DOHH2 (cell line): ENCODE data around the gene E2F2.
A peak's percentile ranks its signal among the peaks of the same experiment; 100 is the strongest.

Experiments used
- H3F3A ChIP-seq: fragments of 200-600 bp; sonication (generic), shearing (Covaris generic); 2 replicates; pipeline ENCODE4 v1.6.0; 2016; ENCODE audit warnings: antibody characterized with exemption, mild to moderate bottlenecking; ENCODE audit not compliant: control insufficient read depth, insufficient read depth
- H3K27ac ChIP-seq: fragments of 200-600 bp; sonication (generic); 2 replicates; pipeline ENCODE4 v1.5.1; 2014; ENCODE audit warnings: low read depth, mild to moderate bottlenecking, low read length, moderate library complexity
- H3K27me3 ChIP-seq: fragments of 200-600 bp; sonication (generic); 2 replicates; pipeline ENCODE4 v1.6.1; 2014; ENCODE audit warnings: mild to moderate bottlenecking, low read length, mixed read lengths; ENCODE audit not compliant: control insufficient read depth
- H3K36me3 ChIP-seq: fragments of 200-600 bp; sonication (generic); 2 replicates; pipeline ENCODE4 v1.6.1; 2014; ENCODE audit warnings: mild to moderate bottlenecking, low read length, moderate library complexity, mixed read lengths; ENCODE audit not compliant: control insufficient read depth
- H3K4me1 ChIP-seq: fragments of 200-600 bp; sonication (generic); 2 replicates; pipeline ENCODE4 v1.6.1; 2014; ENCODE audit warnings: mild to moderate bottlenecking, low read length, mixed read lengths; ENCODE audit not compliant: control insufficient read depth
- H3K4me2 ChIP-seq: fragments of 200-600 bp; sonication (generic); 2 replicates; pipeline ENCODE4 v1.6.0; 2014; ENCODE audit warnings: mild to moderate bottlenecking, low read length, moderate library complexity
- H3K4me3 ChIP-seq: fragments of 200-600 bp; sonication (generic); 2 replicates; pipeline ENCODE4 v1.5.1; 2014; ENCODE audit warnings: mild to moderate bottlenecking, low read length, mixed read lengths
- H3K79me2 ChIP-seq: fragments of 200-600 bp; sonication (generic); 2 replicates; pipeline ENCODE4 v1.6.1; 2014; ENCODE audit warnings: mild to moderate bottlenecking, low read length, mixed read lengths; ENCODE audit not compliant: control insufficient read depth
- H3K9me2 ChIP-seq: fragments of 200-600 bp; sonication (generic); replicated peaks from 2 replicates; pipeline ENCODE4 v1.6.1; 2014; ENCODE audit warnings: mild to moderate bottlenecking, low read length, mixed read lengths; ENCODE audit not compliant: control insufficient read depth
- H3K9me3 ChIP-seq: fragments of 200-600 bp; sonication (generic); 2 replicates; pipeline ENCODE4 v1.6.1; 2014; ENCODE audit warnings: antibody characterized with exemption, low read length, mixed read lengths; ENCODE audit not compliant: control insufficient read depth, insufficient read depth
- H4K20me1 ChIP-seq: fragments of 200-600 bp; sonication (generic); 2 replicates; pipeline ENCODE4 v1.6.0; 2014; ENCODE audit warnings: low read depth, mild to moderate bottlenecking, antibody characterized with exemption, low read length, moderate library complexity; ENCODE audit not compliant: control insufficient read depth, insufficient read depth
- EZH2phosphoT487 ChIP-seq: fragments of 200-600 bp; sonication (generic); IDR thresholded peaks from 2 replicates; pipeline ENCODE4 v1.6.1; 2017; ENCODE audit warnings: borderline replicate concordance, mild to moderate bottlenecking, antibody characterized with exemption, low read length, moderate library complexity, mixed read lengths
- TF ChIP-seq, protein P1 (sequence below): fragments of 200-600 bp; sonication (generic); IDR thresholded peaks from one replicate; pipeline ENCODE4 v1.5.1; 2014; ENCODE audit warnings: antibody characterized with exemption, mild to moderate bottlenecking, low read depth, low read length; ENCODE audit not compliant: poor library complexity, severe bottlenecking

Gene E2F2

DNA sequence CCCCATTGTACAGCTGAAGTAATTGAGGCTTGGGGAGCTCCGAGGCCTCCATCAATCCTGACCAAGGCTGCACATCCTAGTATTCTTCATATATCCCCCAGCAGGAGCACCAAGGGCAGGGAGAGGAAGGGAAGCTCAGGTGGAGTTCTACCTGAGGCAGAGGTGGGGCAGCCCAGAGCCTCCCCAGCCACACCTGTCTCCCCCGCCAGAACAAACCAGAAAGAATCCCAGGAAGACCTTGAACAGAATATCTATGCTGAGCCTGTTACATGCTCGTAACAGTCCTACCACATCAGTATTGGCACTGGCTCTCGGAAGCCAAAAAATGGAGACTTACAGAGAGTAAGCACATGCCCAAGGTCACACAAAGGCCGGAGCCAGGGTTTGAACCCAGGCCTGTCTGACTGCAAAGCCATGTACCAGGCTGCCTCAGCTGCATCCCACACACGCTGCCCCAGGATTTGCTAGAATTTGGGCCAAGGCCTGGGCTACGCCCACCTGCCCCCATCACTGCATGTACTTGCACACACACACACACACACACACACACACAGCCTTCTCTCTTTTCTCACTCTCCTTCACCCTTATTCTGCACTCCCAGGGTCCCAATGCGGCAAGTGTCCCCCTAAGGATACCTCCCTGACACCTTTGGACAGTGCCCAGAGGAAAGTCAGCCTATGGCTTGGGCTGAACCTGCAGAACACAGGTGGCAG, 4.5 kb downstream of the E2F2 start:
- H3K4me2 ChIP-seq, result peak overlapping the region; percentile 95
- TF ChIP-seq, protein P1, sequence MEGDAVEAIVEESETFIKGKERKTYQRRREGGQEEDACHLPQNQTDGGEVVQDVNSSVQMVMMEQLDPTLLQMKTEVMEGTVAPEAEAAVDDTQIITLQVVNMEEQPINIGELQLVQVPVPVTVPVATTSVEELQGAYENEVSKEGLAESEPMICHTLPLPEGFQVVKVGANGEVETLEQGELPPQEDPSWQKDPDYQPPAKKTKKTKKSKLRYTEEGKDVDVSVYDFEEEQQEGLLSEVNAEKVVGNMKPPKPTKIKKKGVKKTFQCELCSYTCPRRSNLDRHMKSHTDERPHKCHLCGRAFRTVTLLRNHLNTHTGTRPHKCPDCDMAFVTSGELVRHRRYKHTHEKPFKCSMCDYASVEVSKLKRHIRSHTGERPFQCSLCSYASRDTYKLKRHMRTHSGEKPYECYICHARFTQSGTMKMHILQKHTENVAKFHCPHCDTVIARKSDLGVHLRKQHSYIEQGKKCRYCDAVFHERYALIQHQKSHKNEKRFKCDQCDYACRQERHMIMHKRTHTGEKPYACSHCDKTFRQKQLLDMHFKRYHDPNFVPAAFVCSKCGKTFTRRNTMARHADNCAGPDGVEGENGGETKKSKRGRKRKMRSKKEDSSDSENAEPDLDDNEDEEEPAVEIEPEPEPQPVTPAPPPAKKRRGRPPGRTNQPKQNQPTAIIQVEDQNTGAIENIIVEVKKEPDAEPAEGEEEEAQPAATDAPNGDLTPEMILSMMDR, result no peak
- TF ChIP-seq EZH2phosphoT487, result no peak
- H4K20me1 ChIP-seq, result peaks cover 22% of the 10 kb centered on the region; the same call in 1 of the 2 replicates
- peaks cover 52% of the 10 kb centered on the region for H3F3A ChIP-seq
- H3K4me3 ChIP-seq, result peak overlapping the region; percentile 84
- no peaks in the 10 kb centered on the region for H3K27me3 ChIP-seq
- no peaks in the 10 kb centered on the region for H3K9me3 ChIP-seq
- H3K9me2 ChIP-seq, result no peaks in the 10 kb centered on the region
- peaks cover 93% of the 10 kb centered on the region for H3K36me3 ChIP-seq
- H3K79me2 ChIP-seq, result peaks cover 97% of the 10 kb centered on the region
- H3K27ac ChIP-seq, result peak overlapping the region; percentile 99
- H3K4me1 ChIP-seq, result peaks cover 60% of the 10 kb centered on the region

DNA sequence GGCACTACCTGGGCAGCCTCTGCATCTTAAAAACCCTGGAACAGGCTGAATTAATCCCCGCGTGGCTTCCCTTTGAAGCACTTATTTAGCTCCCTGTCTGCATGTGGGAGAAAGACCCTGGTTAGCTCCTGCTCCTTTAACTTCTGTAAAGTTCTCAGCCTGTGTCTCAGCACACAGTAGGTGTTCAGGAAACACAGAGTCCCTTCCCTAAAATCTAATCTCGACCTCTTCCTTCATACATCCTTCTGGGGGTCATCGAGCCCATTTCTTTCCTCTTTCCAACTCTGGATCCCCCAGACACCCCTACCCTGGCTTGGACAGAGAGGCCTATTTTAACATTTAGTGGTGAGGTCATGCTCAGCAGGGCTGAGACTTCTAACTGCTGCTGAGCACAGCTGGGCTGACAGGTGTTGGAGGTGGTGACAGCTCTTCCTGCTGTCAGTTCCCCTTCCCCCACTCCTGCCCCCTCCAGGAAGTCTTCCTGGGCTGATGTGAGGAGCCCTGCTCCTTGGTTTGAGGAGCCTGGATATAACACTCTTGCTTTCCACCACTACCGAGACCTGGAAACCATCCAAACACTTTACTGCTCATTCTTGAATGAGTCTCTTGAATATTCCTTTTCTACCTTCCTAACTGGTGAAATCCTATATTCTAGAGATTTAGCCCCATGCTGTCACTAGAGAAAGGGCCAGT, 5.3 kb downstream of the E2F2 start:
- Histone ChIP-seq H3K4me2 (peak overlapping the region; percentile 95), H4K20me1 (peaks cover 27% of the 10 kb centered on the region; the same call in 1 of the 2 replicates), H3K27me3 (no peaks in the 10 kb centered on the region), H3K4me1 (peaks cover 59% of the 10 kb centered on the region), H3F3A (peaks cover 52% of the 10 kb centered on the region), H3K36me3 (peaks cover 98% of the 10 kb centered on the region), H3K4me3 (peak overlapping the region; percentile 84), H3K9me3 (no peaks in the 10 kb centered on the region), H3K27ac (peak overlapping the region; percentile 99), H3K79me2 (peaks cover 100% of the 10 kb centered on the region), H3K9me2 (no peaks in the 10 kb centered on the region)
- TF ChIP-seq, protein P1, result no peak
- TF ChIP-seq EZH2phosphoT487, result no peak

DNA sequence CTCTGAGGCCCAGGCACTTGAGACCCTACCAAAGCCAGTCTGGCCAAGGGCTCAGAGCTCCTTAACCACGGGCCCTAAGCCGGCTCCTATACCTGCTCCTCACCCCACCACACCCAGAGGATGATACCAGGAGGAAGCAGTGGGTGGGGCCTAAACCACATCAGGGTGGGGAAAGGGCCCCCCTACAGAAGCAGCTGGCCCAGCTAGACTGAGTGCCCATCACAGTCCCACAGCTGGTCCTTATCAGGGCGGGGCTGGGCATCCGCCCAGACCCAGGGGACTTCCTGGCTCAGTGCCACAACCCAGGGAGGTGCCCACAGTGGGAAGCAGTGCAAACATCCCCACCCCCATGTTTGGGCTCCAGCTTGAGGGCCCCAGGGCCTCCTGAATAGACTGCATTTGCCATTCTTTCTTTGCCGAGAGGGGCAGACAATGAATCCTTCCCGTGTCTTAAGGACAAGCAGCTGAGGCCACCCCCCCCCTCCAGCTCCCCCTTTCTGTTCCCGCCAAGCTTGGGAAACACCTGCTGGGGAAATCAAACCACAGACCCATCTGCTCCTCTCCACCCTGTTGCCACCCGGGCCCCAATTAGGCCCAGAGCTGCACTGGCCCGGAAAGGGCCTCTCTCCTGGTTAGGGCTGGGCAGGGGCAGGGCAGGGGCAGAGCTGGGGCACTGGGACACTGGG, 6.2 kb downstream of the E2F2 start:
- TF ChIP-seq, protein P1, result no peak
- peaks cover 97% of the 10 kb centered on the region for H3K79me2 ChIP-seq
- peaks cover 59% of the 10 kb centered on the region for H3K4me1 ChIP-seq

More for the DNA sequence above, 6.2 kb downstream of the E2F2 start:
- Histone ChIP-seq H3F3A (peaks cover 48% of the 10 kb centered on the region), H3K27me3 (no peaks in the 10 kb centered on the region), H3K9me3 (no peaks in the 10 kb centered on the region), H3K4me3 (peak overlapping the region; percentile 84), H3K4me2 (peak overlapping the region; percentile 95), H3K9me2 (no peaks in the 10 kb centered on the region), H4K20me1 (peaks cover 27% of the 10 kb centered on the region; the same call in 1 of the 2 replicates), H3K36me3 (peaks cover 98% of the 10 kb centered on the region), H3K27ac (peak overlapping the region; percentile 99)
